Ovary (tissue), 9 donors: ENCODE measurements around the gene TMEFF2. TPM values are rescaled to one million over a fixed set of nuclear protein-coding genes. Genes with fewer than 3 reads are reported as not detected.

ENCODE experiments used
- DNase-seq, 5 donors: peaks; one replicate each; pipeline ENCODE4 v3.0.0-alpha.2; 2019 to 2020
- H3K27ac ChIP-seq, 2 donors: fragments of 200-600 bp; one replicate each; pipeline versions ENCODE4 v1.5.1 to v1.8.0; 2019 to 2022
- H3K27me3 ChIP-seq: fragments of 200-600 bp; one replicate; pipeline ENCODE4 v1.8.0; 2022
- H3K36me3 ChIP-seq: fragments of 200-600 bp; sonication (generic); one replicate; pipeline ENCODE4 v1.5.1; 2019
- H3K4me1 ChIP-seq: one replicate; pipeline ENCODE4 v1.8.1; 2013; ENCODE audit warnings: mild to moderate bottlenecking, moderate library complexity; ENCODE audit not compliant: insufficient read depth
- H3K4me3 ChIP-seq: fragments of 200-600 bp; sonication (generic); one replicate; pipeline ENCODE4 v1.5.1; 2017
- H3K9me3 ChIP-seq, 2 donors: fragments of 200-600 bp in 1 of 2; sonication (generic) in 1 of 2; one replicate each; pipeline versions ENCODE4 v1.5.1 to v1.8.1; 2013 to 2019; ENCODE audit warnings: mild to moderate bottlenecking in 1 of 2, moderate library complexity in 1 of 2
- CTCF ChIP-seq, 3 donors: fragments of 450-650 bp in 2 of 3; fragments of 200-600 bp in 1 of 3; IDR thresholded peaks; one replicate each; pipeline versions ENCODE4 v1.5.1 to v1.8.0; 2016 to 2022; ENCODE audit warnings: antibody characterized with exemption in 3 of 3, mild to moderate bottlenecking in 1 of 3
- EP300 ChIP-seq: sonication (generic); formaldehyde crosslinking; IDR thresholded peaks from one replicate; pipeline ENCODE4 v1.6.1; 2017; ENCODE audit warnings: antibody characterized with exemption
- POLR2A ChIP-seq: fragments of 450-650 bp; IDR thresholded peaks from one replicate; pipeline ENCODE4 v1.6.1; 2017; ENCODE audit warnings: antibody characterized with exemption, mild to moderate bottlenecking, moderate library complexity
- WGBS, 3 donors: extraction: QIAGEN DNeasy Blood & Tissue Kit in 1 of 3; methylation state at CpG; one replicate each; pipeline versions ENCODE4 v1.1.5 to v1.1.7; 2013 to 2017; 5-methylcytosine and 5-hydroxymethylcytosine counted together
- intact Hi-C, 4 donors: fragments of 100-400 bp; cut with DNase I; formaldehyde crosslinking; loops; one replicate each; pipeline versions ENCODE4 v1.11.0 to v1.15.1; 2022 to 2023
- polyA plus RNA-seq, 2 donors: library from polyadenylated mRNA; stranded (reverse); fragments of 200-250 nt in 1 of 2; fragments of 350-450 nt in 1 of 2; fragmentation: Illumina TruSeq in 1 of 2; extraction: RNeasy Lipid Tissue Mini Kit (QIAGEN cat#74804) in 1 of 2; gene quantifications; one replicate each; pipeline ENCODE4 v1.2.3, GENCODE V29; 2013 to 2014
- total RNA-seq, 7 donors: library from RNA; depleted of rRNA in 2 of 7; stranded (reverse); fragments of >200 nt in 2 of 7; fragmentation: NEBNext Ultra II Directional in 3 of 7; extraction: Animal tissue kit (Norgen Biotek cat#: 25700) in 3 of 7; gene quantifications; one replicate each; pipeline versions ENCODE4 v1.1.0 to v1.2.4, GENCODE V29; 2016 to 2023
- donor health status: DM: no; HTN: no; CAD: no; lungs with moderate emphysema.
- donor health status: DM: no; HTN: no; CAD: no.
- donor health status: Bipolar disorder and iron deficiency.
- donor health status: DM: yes; HTN: yes; CAD: no.
- donor health status: DM: no; HTN: no; CAD: no.
- donor health status: DM: yes; HTN: yes; CAD: no.

The TMEFF2 gene
- total and polyA plus RNA-seq, 9 donors = 0.05 to 0.34 (median 0.08) TPM; not detected in 5

GRCh38 chr2:192184349-192184748, 10.4 kb downstream of the TMEFF2 start:
- intact Hi-C loops = no loop called here
- Histone ChIP-seq H3K27ac (no peak overlapping the region), H3K36me3 (no peaks in the 10 kb centered on the region), H3K4me3 (no peak overlapping the region), H3K27me3 (no peaks in the 10 kb centered on the region), H3K9me3 (no peaks in the 10 kb centered on the region), H3K4me1 (no peaks in the 10 kb centered on the region)
- no peak for DNase-seq
- 90 to 92% (median 91%) methylated on average over 2 of the region's 2 CpGs for WGBS, 3 donors
- no peak for TF ChIP-seq POLR2A
- no peak for TF ChIP-seq CTCF (IDR thresholded peaks at IDR 0.05)
- TF ChIP-seq EP300 = no peak

DNA sequence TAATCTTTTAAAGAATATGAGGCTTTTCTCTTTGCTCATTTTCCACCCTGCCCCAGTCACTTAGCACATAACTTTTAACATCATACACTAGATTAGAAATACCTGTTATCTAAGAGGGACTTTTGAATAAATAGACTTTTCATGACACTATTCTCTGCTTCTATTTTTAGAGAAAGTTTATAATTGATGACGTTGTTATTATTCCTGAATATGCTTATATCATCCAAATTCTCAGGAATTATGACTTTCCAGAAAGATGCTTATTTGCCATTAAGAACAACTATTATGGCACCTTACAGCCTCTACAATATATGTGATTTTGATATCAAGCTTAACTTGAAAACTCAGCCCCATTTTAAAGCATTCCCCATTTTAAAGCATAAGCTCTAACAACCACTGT, 11.4 kb downstream of the TMEFF2 start:
- intact Hi-C loops = no loop called here
- H3K27me3 ChIP-seq = peaks cover 3% of the 10 kb centered on the region
- no peak for TF ChIP-seq EP300
- TF ChIP-seq POLR2A = no peak
- no peaks in the 10 kb centered on the region for H3K36me3 ChIP-seq
- H3K4me3 ChIP-seq = no peak overlapping the region
- no peaks in the 10 kb centered on the region for H3K9me3 ChIP-seq
- WGBS, 3 donors = 62 to 82% (median 71%) methylated on average over 1 of the region's 1 CpG
- no peaks in the 10 kb centered on the region for H3K4me1 ChIP-seq
- DNase-seq = no peak
- H3K27ac ChIP-seq = no peak overlapping the region

DNA sequence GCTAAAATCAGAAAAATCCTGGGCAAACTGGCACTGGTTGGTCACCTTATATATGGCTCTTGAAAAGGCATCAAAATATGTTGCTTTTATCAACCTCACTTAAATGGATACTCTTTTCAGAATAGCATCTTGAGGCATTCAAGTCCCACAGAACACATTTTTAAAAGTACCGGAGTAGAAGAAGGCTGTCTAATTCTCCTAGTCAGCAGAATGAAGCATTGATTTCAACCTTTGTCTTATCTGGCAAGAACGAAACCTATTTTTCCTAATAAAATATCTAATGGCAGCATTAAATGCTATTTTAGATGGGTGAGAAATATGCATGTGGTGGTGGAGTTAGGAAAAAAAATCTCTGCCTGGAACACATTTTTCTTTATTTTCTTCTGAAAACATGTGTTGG, 27.8 kb downstream of the TMEFF2 start:
- Histone ChIP-seq H3K27ac (no peak overlapping the region), H3K4me1 (no peaks in the 10 kb centered on the region), H3K27me3 (no peaks in the 10 kb centered on the region), H3K4me3 (no peak overlapping the region), H3K9me3 (no peaks in the 10 kb centered on the region), H3K36me3 (no peaks in the 10 kb centered on the region)
- TF ChIP-seq POLR2A (no peak), EP300 (no peak)
- 43 to 90% (median 66%) methylated on average over 2 of the region's 2 CpGs for WGBS, 3 donors
- intact Hi-C loops = loop anchor here in 2 of 4 donors (10.0 kb wide), 1 partner anchor 612 kb away; no protein-coding TSS in a partner anchor
- DNase-seq = no peak

DNA sequence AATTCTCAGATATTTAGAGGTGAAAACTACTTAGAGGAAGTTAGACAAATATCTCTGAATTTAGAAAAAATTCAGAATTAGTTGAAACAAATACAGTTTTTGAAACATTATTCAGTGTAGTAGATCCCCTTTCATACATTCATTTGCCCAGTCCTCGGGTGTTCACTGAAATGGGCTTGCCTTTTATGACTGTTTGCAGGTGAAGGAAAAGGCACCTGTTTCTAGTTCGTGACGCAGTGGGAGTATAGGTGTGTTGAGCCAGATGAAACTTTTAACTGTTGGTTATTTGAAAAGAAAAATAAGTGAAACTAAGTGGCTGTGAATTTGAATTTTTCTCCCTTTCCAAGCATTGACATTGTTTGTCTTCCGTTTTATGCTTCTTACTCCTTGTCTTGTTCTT, 28.9 kb downstream of the TMEFF2 start:
- Histone ChIP-seq H3K4me3 (no peak overlapping the region), H3K9me3 (no peaks in the 10 kb centered on the region), H3K36me3 (no peaks in the 10 kb centered on the region), H3K4me1 (no peaks in the 10 kb centered on the region), H3K27me3 (no peaks in the 10 kb centered on the region), H3K27ac (no peak overlapping the region)
- DNase-seq = no peak
- intact Hi-C loops = loop anchor here in 2 of 4 donors (10.0 kb wide), 1 partner anchor 611 kb away; no protein-coding TSS in a partner anchor
- 76 to 82% (median 81%) methylated on average over 4 of the region's 4 CpGs for WGBS, 3 donors
- TF ChIP-seq CTCF (IDR thresholded peaks at IDR 0.05) (no peak), POLR2A (no peak), EP300 (no peak)

DNA sequence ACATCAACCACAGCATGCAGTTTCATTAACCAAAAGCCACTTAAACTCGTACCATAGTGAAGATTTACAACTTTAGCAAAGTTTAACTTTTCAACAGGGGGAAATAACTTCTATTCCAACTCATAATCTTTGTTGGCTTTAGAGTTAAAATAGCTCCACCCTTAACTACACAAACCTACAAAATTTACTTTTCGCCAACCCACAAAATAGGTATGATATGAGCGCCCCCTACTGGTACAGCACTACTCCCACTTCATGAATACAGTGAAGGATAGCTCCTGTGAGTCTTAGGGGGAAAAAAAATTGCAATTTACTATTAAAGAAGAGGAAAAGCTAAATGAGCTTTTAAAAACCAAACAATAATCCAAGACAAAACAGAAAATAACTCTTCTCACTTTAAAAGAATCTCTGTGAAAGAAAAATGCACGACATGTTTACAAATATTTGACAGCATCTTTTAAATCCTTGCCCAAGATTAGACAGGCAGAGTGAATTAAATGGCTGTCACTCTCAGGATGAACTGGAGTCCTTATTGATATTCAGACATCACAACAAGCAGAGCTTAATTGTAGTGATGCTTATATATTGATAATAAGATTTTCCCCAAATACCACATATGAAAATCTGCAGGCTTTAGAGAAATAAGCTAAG, 32.2 kb downstream of the TMEFF2 start:
- TF ChIP-seq CTCF (IDR thresholded peaks at IDR 0.05) (peak; percentile 73 to 95 (median 95)), POLR2A (no peak)
- H3K4me1 ChIP-seq = no peaks in the 10 kb centered on the region
- H3K4me3 ChIP-seq = no peak overlapping the region
- intact Hi-C loops = loop anchor here (2.0 to 10.0 kb wide), 3 partner anchors 348 to 608 kb away; no protein-coding TSS in a partner anchor
- H3K9me3 ChIP-seq = no peaks in the 10 kb centered on the region
- H3K36me3 ChIP-seq = no peaks in the 10 kb centered on the region
- 7 to 11% (median 9%) methylated on average over 4 of the region's 4 CpGs for WGBS, 3 donors
- no peaks in the 10 kb centered on the region for H3K27me3 ChIP-seq
- H3K27ac ChIP-seq = no peak overlapping the region
- DNase-seq = peak; percentile 38 to 79 (median 55)
